ENCODE data around the gene SGSM1.

Gene SGSM1

GRCh38 chr22:24952837-24953383, 146.9 kb downstream of the SGSM1 start:
- FAIRE-seq = no peak

GRCh38 chr22:24953384-24954113, 147.5 kb downstream of the SGSM1 start:
- no peak for FAIRE-seq

- FAIRE-seq = no peak
Measured at GRCh38 chr22:24954114-24954463, 148.1 kb downstream of the SGSM1 start.

GRCh38 chr22:24954856-24955255, 148.8 kb downstream of the SGSM1 start:
- no peak for FAIRE-seq

- no peak for FAIRE-seq
Measured at GRCh38 chr22:24957043-24957442, 151.0 kb downstream of the SGSM1 start.

- FAIRE-seq = no peak
Measured at GRCh38 chr22:24961217-24961844, 155.3 kb downstream of the SGSM1 start.

GRCh38 chr22:24962094-24962493, 156.1 kb downstream of the SGSM1 start:
- no peak for FAIRE-seq

- no peak for FAIRE-seq
Measured at GRCh38 chr22:24962835-24963234, 156.8 kb downstream of the SGSM1 start.

- no peak for FAIRE-seq
Measured at GRCh38 chr22:24964441-24964840, 158.4 kb downstream of the SGSM1 start.

- no peak for FAIRE-seq
Measured at GRCh38 chr22:24965822-24966626, 160.0 kb downstream of the SGSM1 start.

GRCh38 chr22:24968066-24968561, 162.1 kb downstream of the SGSM1 start:
- FAIRE-seq = no peak

GRCh38 chr22:24969560-24970301, 163.7 kb downstream of the SGSM1 start:
- no peak for FAIRE-seq

- no peak for FAIRE-seq
Measured at GRCh38 chr22:24972369-24972768, 166.4 kb downstream of the SGSM1 start.

GRCh38 chr22:24973872-24974271, 167.9 kb downstream of the SGSM1 start:
- FAIRE-seq = no peak

- no peak for FAIRE-seq
Measured at GRCh38 chr22:24975125-24975640, 169.2 kb downstream of the SGSM1 start.

GRCh38 chr22:24975813-24976341, 169.9 kb downstream of the SGSM1 start:
- FAIRE-seq = no peak

GRCh38 chr22:24976442-24977218, 170.6 kb downstream of the SGSM1 start:
- no peak for FAIRE-seq
